ENCODE data around the gene MFSD1. TPM values are rescaled to one million over a fixed set of nuclear protein-coding genes. Genes with fewer than 3 reads are reported as not detected.
"Not testable (repeated sequence)": the region's sequence is repeated elsewhere in the genome, so short reads cannot be mapped to it uniquely, and the experiment has no call there.

The MFSD1 gene
- total and polyA plus RNA-seq, 8 donors: 22.3 to 187 (median 29.3) TPM

GRCh38 chr3:158788446-158788845 is 13.4 kb upstream of the MFSD1 start:
- Histone ChIP-seq H3K4me1 (peaks cover 0 to 12% (median 4%) of the 10 kb centered on the region in 4 donors), H3K4me3 (no peak overlapping the region), H3K27me3 (no peaks in the 10 kb centered on the region), H3K36me3 (no peaks in the 10 kb centered on the region), H3K9me3 (no peaks in the 10 kb centered on the region), H3K27ac (no peak overlapping the region)
- no peak for DNase-seq
- intact Hi-C loops (cut with DNase I; ENCODE audit: low total_unique reads): loop anchor here (5.0 kb wide), 1 partner anchor 61 kb away; no protein-coding TSS in a partner anchor
- TF ChIP-seq, protein P1, sequence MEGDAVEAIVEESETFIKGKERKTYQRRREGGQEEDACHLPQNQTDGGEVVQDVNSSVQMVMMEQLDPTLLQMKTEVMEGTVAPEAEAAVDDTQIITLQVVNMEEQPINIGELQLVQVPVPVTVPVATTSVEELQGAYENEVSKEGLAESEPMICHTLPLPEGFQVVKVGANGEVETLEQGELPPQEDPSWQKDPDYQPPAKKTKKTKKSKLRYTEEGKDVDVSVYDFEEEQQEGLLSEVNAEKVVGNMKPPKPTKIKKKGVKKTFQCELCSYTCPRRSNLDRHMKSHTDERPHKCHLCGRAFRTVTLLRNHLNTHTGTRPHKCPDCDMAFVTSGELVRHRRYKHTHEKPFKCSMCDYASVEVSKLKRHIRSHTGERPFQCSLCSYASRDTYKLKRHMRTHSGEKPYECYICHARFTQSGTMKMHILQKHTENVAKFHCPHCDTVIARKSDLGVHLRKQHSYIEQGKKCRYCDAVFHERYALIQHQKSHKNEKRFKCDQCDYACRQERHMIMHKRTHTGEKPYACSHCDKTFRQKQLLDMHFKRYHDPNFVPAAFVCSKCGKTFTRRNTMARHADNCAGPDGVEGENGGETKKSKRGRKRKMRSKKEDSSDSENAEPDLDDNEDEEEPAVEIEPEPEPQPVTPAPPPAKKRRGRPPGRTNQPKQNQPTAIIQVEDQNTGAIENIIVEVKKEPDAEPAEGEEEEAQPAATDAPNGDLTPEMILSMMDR (IDR thresholded peaks at IDR 0.05): no peak
- TF ChIP-seq POLR2A (IDR thresholded peaks at IDR 0.05): no peak
- no peak for TF ChIP-seq POLR2AphosphoS5 (IDR thresholded peaks at IDR 0.05)
- no peak for TF ChIP-seq EP300 (IDR thresholded peaks at IDR 0.05)
- 91 to 100% (median 97%) methylated on average over 1 of the region's 1 CpG for WGBS, 5 donors

DNA sequence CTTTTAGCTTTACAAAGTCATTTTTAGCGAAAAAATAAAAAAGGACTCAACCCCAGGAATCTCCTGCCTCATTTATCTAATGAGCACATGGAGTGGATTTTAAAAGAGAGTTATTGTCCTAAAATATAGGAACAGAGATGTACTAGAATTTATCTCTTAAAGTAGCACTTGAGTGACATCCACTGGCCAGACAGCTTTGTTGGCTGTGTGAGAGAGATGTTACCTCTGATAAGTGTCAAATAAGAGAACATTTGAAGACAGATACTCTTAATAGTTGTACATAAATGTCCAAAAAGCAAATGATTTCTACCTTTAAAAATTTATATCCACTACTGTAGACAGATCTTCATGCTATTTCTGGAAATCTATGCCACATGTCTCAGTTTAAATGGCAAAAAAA is 12.3 kb upstream of the MFSD1 start:
- 88 to 96% (median 93%) methylated on average over 1 of the region's 1 CpG for WGBS, 5 donors
- intact Hi-C loops (cut with DNase I; ENCODE audit: low total_unique reads): loop anchor here (5.0 kb wide), 1 partner anchor 62 kb away; no protein-coding TSS in a partner anchor
- H3K4me1 ChIP-seq: peaks cover 0 to 12% (median 5%) of the 10 kb centered on the region in 4 donors
- H3K4me3 ChIP-seq: no peak overlapping the region
- no peaks in the 10 kb centered on the region for H3K36me3 ChIP-seq
- H3K27ac ChIP-seq: no peak overlapping the region
- peaks cover 0 to 5% (median 1%) of the 10 kb centered on the region in 4 donors for H3K9me3 ChIP-seq
- DNase-seq: peak in 1 of 2 donors; percentile 49
- no peaks in the 10 kb centered on the region for H3K27me3 ChIP-seq
- TF ChIP-seq, protein P1 (IDR thresholded peaks at IDR 0.05): no peak
- TF ChIP-seq POLR2A (IDR thresholded peaks at IDR 0.05) (no peak), POLR2AphosphoS5 (IDR thresholded peaks at IDR 0.05) (no peak), EP300 (IDR thresholded peaks at IDR 0.05) (no peak)

- DNase-seq: peak in 1 of 2 donors; percentile 89
- Histone ChIP-seq H3K36me3 (no peaks in the 10 kb centered on the region), H3K4me3 (peak overlapping the region; percentile 9 to 30 (median 18)), H3K27me3 (no peaks in the 10 kb centered on the region), H3K4me1 (peaks cover 0 to 12% (median 6%) of the 10 kb centered on the region in 4 donors), H3K9me3 (peaks cover 0 to 9% (median 3%) of the 10 kb centered on the region in 4 donors), H3K27ac (no peak overlapping the region)
- WGBS, 5 donors: 8 to 13% (median 8%) methylated on average over 11 of the region's 11 CpGs
- peak in 1 of 3 donors; percentile 57 for TF ChIP-seq POLR2AphosphoS5 (IDR thresholded peaks at IDR 0.05)
- no peak for TF ChIP-seq POLR2A (IDR thresholded peaks at IDR 0.05)
- TF ChIP-seq, protein P1 (IDR thresholded peaks at IDR 0.05): peak in 5 of 7 experiments; percentile 46 to 76 (median 67)
- intact Hi-C loops (cut with DNase I; ENCODE audit: low total_unique reads): loop anchor here (10.0 kb wide), 1 partner anchor 116 kb away; the partner anchor contains the start of gene LXN
Observed at GRCh38 chr3:158790901-158791589, 10.8 kb upstream of the MFSD1 start.

DNA sequence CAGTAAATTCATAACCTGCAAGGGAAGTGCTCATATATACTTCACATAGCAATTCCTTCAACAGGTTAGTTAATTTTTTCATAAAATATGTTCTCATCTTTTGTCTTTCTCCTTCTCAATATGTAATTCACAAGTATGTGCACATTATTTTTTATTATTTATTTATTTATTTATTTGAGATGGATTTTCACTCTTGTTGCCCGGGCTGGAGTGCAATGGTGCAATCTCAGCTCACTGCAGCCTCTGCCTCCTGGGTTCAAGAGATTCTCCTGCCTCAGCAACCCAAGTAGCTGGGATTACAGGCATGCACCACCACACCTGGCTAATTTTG is 10.3 kb upstream of the MFSD1 start:
- intact Hi-C loops (cut with DNase I; ENCODE audit: low total_unique reads): loop anchor here (10.0 kb wide), 1 partner anchor 117 kb away; the partner anchor contains the start of gene LXN

More for the DNA sequence above, 10.3 kb upstream of the MFSD1 start:
- not testable (repeated sequence) for H3K27me3 ChIP-seq, H3K9me3 ChIP-seq, DNase-seq, H3K27ac ChIP-seq, H3K36me3 ChIP-seq
- Histone ChIP-seq H3K4me3 (peak overlapping the region in 1 of 4 donors; percentile 30), H3K4me1 (peaks cover 0 to 12% (median 6%) of the 10 kb centered on the region in 4 donors)
- 3 to 11% (median 7%) methylated on average over 1 of the region's 1 CpG for WGBS, 5 donors
- TF ChIP-seq, protein P1 (IDR thresholded peaks at IDR 0.05): peak in 1 of 7 experiments; percentile 20
